Astrocyte of the spinal cord (primary cell): Measurements from ENCODE around the gene DIP2C.
"Not testable (repeated sequence)": the region's sequence is repeated elsewhere in the genome, so short reads cannot be mapped to it uniquely, and the experiment has no call there.

Source experiments
- DNase-seq: peaks from one replicate; pipeline ENCODE4 v3.0.0; 2011; ENCODE audit warnings: low read depth, low spot score
- H3K4me3 ChIP-seq: 2 replicates; pipeline ENCODE4 v1.5.1; 2011; ENCODE audit warnings: low read depth, mild to moderate bottlenecking, low read length, moderate library complexity
- in situ Hi-C: cut with HindIII; loops from 2 replicates; pipeline ENCODE4 v1.10.0; 2017; ENCODE audit warnings: low sequenced_read_pairs
- TF ChIP-seq, protein P1 (sequence below): IDR thresholded peaks from 2 replicates; pipeline ENCODE4 v1.5.1; 2012; ENCODE audit warnings: low read depth, mild to moderate bottlenecking, low read length, inconsistent platforms

DIP2C gene

DNA sequence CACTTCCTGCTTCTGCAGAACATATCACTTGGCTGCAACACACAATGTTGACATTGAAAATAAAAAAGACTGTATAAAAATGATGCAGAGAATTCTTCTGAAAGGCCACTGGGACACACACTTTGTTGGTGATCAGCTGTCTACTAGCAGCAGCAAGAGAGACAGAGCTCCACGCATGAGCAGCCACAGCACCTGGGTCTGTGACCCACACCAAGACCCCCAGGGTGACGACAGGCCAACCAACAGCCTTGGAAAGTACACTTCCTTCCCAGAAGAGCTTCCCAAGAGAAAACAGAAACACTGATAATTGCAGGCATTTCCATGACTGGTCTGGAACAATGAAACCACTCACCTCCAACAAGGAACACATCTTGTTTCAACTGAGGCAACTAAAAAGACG is 239.0 kb downstream of the DIP2C start:
- in situ Hi-C loops, result no loop called here

GRCh38 chr10:449331-449730 is 240.1 kb downstream of the DIP2C start:
- DNase-seq, in situ Hi-C loops, H3K4me3 ChIP-seq: not testable (repeated sequence)

More for the DNA sequence above, 239.0 kb downstream of the DIP2C start:
- no peak for DNase-seq
- TF ChIP-seq, protein P1, sequence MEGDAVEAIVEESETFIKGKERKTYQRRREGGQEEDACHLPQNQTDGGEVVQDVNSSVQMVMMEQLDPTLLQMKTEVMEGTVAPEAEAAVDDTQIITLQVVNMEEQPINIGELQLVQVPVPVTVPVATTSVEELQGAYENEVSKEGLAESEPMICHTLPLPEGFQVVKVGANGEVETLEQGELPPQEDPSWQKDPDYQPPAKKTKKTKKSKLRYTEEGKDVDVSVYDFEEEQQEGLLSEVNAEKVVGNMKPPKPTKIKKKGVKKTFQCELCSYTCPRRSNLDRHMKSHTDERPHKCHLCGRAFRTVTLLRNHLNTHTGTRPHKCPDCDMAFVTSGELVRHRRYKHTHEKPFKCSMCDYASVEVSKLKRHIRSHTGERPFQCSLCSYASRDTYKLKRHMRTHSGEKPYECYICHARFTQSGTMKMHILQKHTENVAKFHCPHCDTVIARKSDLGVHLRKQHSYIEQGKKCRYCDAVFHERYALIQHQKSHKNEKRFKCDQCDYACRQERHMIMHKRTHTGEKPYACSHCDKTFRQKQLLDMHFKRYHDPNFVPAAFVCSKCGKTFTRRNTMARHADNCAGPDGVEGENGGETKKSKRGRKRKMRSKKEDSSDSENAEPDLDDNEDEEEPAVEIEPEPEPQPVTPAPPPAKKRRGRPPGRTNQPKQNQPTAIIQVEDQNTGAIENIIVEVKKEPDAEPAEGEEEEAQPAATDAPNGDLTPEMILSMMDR, result no peak
- no peak overlapping the region for H3K4me3 ChIP-seq

GRCh38 chr10:443459-443858 is 246.0 kb downstream of the DIP2C start:
- in situ Hi-C loops, result no loop called here
- TF ChIP-seq, protein P1, result no peak
- no peak for DNase-seq
- no peak overlapping the region for H3K4me3 ChIP-seq

DNA sequence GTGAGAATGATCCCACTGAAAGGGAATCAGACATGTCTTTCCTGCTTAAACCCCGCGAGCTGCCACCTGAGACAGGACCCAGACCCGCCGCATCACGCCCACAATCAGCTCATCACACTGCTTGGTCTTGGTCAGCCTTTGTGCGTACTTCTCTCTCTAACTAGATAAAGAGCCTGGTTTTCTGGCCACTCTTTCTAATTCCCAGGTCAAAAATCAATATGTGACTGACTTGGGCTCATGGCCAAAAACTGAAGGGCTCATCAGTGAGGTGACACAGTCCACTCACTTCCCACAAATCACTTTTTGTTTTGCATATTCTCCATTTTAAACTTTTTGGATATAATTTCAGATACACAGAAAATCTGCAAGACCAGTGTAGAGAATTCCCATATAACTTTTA is 247.3 kb downstream of the DIP2C start:
- no peak for DNase-seq
- in situ Hi-C loops, result no loop called here
- TF ChIP-seq, protein P1, result no peak
- H3K4me3 ChIP-seq, result no peak overlapping the region

DNA sequence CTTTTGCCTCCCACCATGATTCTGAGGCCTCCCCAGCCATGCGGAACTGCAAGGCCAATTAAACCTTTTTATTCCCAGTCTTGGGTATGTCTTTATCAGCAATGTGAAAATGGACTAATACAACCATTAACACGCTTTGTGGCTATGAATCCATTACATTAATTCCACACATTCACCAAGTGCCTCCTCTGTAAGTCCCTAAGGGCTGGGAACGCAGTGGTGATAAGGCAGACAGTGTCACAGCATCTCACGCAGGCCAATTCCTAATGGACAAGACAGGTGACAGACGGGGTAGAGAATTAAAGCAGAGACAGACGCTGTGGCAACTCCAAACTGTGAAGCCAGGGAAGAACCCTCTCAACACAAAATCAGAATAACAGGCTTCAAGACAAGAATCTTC is 247.8 kb downstream of the DIP2C start:
- TF ChIP-seq, protein P1, result no peak
- in situ Hi-C loops, result no loop called here
- DNase-seq, result no peak
- H3K4me3 ChIP-seq, result no peak overlapping the region

GRCh38 chr10:440127-440526 is 249.3 kb downstream of the DIP2C start:
- H3K4me3 ChIP-seq, result no peak overlapping the region
- no peak for DNase-seq
- in situ Hi-C loops, result no loop called here
- TF ChIP-seq, protein P1, result no peak

DNA sequence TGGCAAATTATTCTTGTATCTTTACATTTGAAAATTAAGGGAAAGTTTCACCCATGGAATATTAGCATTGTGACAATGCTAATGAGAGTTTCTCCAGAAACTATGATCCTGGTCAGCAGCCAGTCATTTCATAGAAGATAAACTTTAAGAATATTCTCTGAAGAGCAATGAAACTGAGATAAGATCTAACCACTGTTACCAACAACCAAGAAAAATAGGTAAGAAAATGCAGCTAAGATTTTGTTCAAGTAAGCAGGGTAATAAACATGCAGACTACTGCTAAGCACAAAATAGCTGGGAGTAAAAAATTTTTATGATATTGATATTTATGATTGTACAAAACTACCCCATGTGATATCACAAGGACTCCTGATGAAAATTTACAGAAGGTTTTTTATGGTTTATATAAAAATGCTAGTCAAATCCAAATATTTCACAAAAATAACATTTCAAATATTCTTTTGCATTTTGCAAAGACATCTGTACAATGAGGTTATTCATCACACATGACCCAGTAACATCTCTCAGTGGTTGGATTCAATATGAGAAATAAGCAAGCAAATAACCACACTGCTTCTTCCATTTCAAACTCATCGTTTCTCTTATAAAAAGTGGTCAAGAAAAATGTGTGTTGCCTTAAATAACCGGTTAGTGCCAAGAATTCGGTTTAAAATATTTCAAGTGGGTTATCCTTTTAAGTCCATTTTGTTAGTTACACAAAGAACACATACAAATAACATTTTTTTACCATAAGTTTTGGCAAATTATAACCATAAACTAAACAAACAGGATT is 251.6 kb downstream of the DIP2C start:
- TF ChIP-seq, protein P1, result no peak
- no peak overlapping the region for H3K4me3 ChIP-seq
- no peak for DNase-seq
- in situ Hi-C loops, result no loop called here
